ENCODE measurements around the gene ATP6V1F. TPM values are rescaled to one million over a fixed set of nuclear protein-coding genes. Genes with fewer than 3 reads are reported as not detected.

Gene ATP6V1F
- total and polyA plus RNA-seq, 5 donors from 2014 or later, result 67.9 to 361 (median 331) TPM

DNA sequence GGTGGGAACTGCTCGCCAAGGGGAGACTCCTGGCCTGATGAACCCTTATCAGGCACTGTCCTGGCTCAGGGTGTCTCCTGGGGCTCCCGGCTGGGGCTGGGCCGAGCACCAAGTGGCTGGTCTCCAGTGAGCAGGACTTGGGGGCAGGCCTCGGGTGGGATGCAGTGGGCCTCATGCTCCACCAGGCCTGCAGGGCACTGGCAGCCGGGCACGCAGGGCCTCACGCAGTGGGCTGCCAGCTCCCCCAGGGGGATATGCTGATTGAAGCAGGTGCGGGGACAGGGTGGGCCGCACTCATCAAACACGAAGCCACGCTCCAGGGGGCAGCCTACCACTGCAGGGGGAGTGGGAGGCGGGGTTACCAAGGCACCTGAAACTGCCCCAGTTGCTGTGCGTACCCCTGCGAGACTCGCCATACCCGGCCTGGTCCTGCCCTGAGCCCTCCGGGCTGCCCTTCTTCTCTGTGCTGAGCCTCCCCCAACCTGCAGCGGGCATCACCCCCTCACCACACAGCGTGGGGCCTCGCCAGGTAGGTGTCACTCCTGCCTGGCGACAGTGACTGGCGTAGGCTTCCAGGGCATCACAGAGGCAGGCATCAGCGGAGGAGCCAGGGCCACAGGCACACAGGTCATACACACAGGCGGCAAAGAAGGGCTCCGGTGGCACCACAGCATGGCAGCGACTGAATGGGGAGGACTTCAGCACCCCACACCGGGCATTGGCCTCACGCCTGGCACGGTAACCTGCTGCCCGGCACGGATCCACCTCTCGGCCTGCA lies 14.5 kb downstream of the ATP6V1F start:
- H3K27me3 ChIP-seq (ENCODE audit: control insufficient read depth, insufficient read depth, low read length), result no peaks in the 10 kb centered on the region
- Mint-ChIP-seq H3K4me3 (no peak overlapping the region), H3K27me3 (peaks cover under 1% of the 10 kb centered on the region), H3K4me1 (no peaks in the 10 kb centered on the region), H3K9me3 (peaks cover 0 to 2% (median 0%) of the 10 kb centered on the region in 7 donors), H3K36me3 (no peaks in the 10 kb centered on the region), H3K27ac (no peak overlapping the region)
- DNase-seq (no peak), ATAC-seq (ENCODE audit: low read depth in 2 of 2) (no peak)
- no peak overlapping the region for H3K4me3 ChIP-seq (ENCODE audit: low read depth, low read length)
- H3K4me1 ChIP-seq (ENCODE audit: control insufficient read depth, insufficient read depth, low read length, poor library complexity, severe bottlenecking), result no peaks in the 10 kb centered on the region
- no peak overlapping the region for H3K27ac ChIP-seq (ENCODE audit: insufficient read depth, low read length, poor library complexity, severe bottlenecking)
- H3K36me3 ChIP-seq (ENCODE audit: control insufficient read depth, insufficient read depth, low read length), result no peaks in the 10 kb centered on the region
- H3K9me3 ChIP-seq (ENCODE audit: control insufficient read depth in 2 of 2, low read length in 2 of 2), result no peaks in the 10 kb centered on the region

DNA sequence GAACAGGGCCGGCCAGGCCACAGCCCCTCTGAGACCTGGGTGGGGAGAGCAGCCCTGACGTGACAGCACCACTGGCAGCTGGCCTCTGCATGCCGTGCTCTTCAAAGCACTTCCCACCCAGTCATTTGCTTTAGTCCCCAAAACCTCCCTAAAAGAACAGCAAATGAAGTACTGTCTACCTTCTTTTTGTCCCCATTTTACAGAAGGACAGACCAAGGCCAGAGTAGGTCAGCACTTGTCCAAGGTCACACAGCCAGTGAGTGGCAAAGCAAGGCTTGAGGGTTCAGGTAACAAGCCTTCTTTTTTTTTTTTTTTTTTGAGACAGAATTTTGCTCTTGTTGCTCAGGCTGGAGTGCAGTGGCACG lies 15.1 kb downstream of the ATP6V1F start:
- no peak overlapping the region for H3K4me3 Mint-ChIP-seq
- peaks cover 0 to 2% (median 0%) of the 10 kb centered on the region in 7 donors for H3K9me3 Mint-ChIP-seq
- no peaks in the 10 kb centered on the region for H3K36me3 Mint-ChIP-seq
- H3K27ac ChIP-seq (ENCODE audit: insufficient read depth, low read length, poor library complexity, severe bottlenecking), result no peak overlapping the region
- H3K27me3 ChIP-seq (ENCODE audit: control insufficient read depth, insufficient read depth, low read length), result no peaks in the 10 kb centered on the region
- no peak overlapping the region for H3K27ac Mint-ChIP-seq
- DNase-seq (no peak), ATAC-seq (ENCODE audit: low read depth in 2 of 2) (no peak)
- no peaks in the 10 kb centered on the region for H3K4me1 Mint-ChIP-seq
- no peaks in the 10 kb centered on the region for H3K27me3 Mint-ChIP-seq
- no peaks in the 10 kb centered on the region for H3K4me1 ChIP-seq (ENCODE audit: control insufficient read depth, insufficient read depth, low read length, poor library complexity, severe bottlenecking)
- no peaks in the 10 kb centered on the region for H3K9me3 ChIP-seq (ENCODE audit: control insufficient read depth in 2 of 2, low read length in 2 of 2)
- no peaks in the 10 kb centered on the region for H3K36me3 ChIP-seq (ENCODE audit: control insufficient read depth, insufficient read depth, low read length)
- no peak overlapping the region for H3K4me3 ChIP-seq (ENCODE audit: low read depth, low read length)

DNA sequence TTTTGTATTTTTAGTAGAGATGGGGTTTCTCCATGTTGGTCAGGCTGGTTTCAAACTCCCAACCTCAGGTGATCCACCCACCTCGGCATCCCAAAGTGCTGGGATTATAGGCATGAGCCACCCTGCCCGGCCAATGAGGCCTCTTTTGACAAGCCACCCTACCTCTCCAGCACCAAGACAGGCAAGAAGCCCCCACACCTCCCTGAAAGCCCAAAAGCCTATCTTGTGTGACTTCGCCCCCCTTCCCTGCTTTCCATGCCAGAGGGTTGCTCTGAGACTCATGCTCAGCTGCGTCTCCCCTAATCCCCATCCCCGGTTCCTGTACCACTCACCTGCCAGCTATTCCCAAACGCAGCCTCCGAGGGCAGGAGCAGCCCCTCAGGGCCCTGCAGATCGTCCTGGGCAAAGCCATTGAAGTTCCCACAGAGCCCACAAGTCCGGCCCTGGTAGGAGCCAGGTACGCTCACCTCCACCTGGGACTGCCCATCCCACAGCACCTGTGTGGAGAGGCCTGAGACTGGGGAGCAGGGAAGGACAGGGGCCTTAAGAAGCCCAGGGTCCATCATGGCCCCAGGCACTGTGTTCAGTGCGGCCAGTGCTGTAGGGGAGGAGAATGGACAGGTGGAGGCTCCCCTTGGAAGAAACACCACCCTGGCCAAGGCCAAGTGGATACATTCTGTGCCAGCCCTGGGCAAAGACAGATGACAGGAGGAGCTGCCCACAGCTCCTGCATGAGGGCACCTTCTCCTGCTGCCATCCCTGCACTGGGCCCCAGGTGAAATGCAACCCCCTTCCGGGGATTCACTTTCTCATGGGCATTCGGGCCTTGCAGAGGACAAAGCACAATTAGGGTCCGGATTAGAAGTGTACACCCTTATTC lies 15.8 kb downstream of the ATP6V1F start:
- Histone ChIP-seq H3K4me1 (ENCODE audit: control insufficient read depth, insufficient read depth, low read length, poor library complexity, severe bottlenecking) (no peaks in the 10 kb centered on the region), H3K4me3 (ENCODE audit: low read depth, low read length) (no peak overlapping the region), H3K36me3 (ENCODE audit: control insufficient read depth, insufficient read depth, low read length) (no peaks in the 10 kb centered on the region), H3K9me3 (ENCODE audit: control insufficient read depth in 2 of 2, low read length in 2 of 2) (no peaks in the 10 kb centered on the region), H3K27me3 (ENCODE audit: control insufficient read depth, insufficient read depth, low read length) (no peaks in the 10 kb centered on the region), H3K27ac (ENCODE audit: insufficient read depth, low read length, poor library complexity, severe bottlenecking) (no peak overlapping the region)
- H3K36me3 Mint-ChIP-seq, result no peaks in the 10 kb centered on the region
- H3K27ac Mint-ChIP-seq, result peak overlapping the region in 1 of 3 donors; percentile 9
- peak overlapping the region in 1 of 4 donors; percentile 92 for H3K4me3 Mint-ChIP-seq
- no peaks in the 10 kb centered on the region for H3K27me3 Mint-ChIP-seq
- no peak for DNase-seq
- H3K4me1 Mint-ChIP-seq, result no peaks in the 10 kb centered on the region
- H3K9me3 Mint-ChIP-seq, result peaks cover 0 to 2% (median 0%) of the 10 kb centered on the region in 7 donors
- no peak for ATAC-seq (ENCODE audit: low read depth in 2 of 2)

DNA sequence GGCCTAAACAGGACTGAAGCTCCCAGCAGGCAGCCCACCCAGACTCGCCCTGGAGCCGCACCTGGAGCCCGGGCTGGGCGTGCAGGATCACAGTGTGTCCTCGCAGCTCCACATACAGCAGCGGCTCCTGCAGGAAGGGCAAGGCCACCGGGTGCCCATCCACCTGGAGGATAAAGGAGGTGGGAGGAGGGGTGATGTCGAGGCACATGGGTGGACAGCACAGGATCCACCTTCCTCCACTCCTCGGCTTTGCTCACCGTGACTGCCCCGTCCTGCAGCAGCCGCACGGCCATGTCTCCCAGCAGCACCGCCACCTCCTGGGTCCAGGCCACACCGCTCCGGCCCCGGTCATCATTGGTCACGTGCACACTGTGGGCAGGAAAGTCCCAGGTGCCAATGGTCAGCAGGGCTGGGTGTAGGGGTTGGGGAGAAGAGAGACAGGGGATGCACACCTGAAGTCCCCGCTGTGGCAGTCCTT lies 16.8 kb downstream of the ATP6V1F start:
- Mint-ChIP-seq H3K9me3 (peaks cover 0 to 2% (median 0%) of the 10 kb centered on the region in 7 donors), H3K27ac (no peak overlapping the region), H3K27me3 (no peaks in the 10 kb centered on the region), H3K36me3 (no peaks in the 10 kb centered on the region), H3K4me1 (no peaks in the 10 kb centered on the region), H3K4me3 (no peak overlapping the region)
- Histone ChIP-seq H3K36me3 (ENCODE audit: control insufficient read depth, insufficient read depth, low read length) (no peaks in the 10 kb centered on the region), H3K27me3 (ENCODE audit: control insufficient read depth, insufficient read depth, low read length) (no peaks in the 10 kb centered on the region), H3K27ac (ENCODE audit: insufficient read depth, low read length, poor library complexity, severe bottlenecking) (no peak overlapping the region), H3K4me3 (ENCODE audit: low read depth, low read length) (no peak overlapping the region), H3K4me1 (ENCODE audit: control insufficient read depth, insufficient read depth, low read length, poor library complexity, severe bottlenecking) (no peaks in the 10 kb centered on the region), H3K9me3 (ENCODE audit: control insufficient read depth in 2 of 2, low read length in 2 of 2) (no peaks in the 10 kb centered on the region)
- DNase-seq (no peak), ATAC-seq (ENCODE audit: low read depth in 2 of 2) (no peak)

DNA sequence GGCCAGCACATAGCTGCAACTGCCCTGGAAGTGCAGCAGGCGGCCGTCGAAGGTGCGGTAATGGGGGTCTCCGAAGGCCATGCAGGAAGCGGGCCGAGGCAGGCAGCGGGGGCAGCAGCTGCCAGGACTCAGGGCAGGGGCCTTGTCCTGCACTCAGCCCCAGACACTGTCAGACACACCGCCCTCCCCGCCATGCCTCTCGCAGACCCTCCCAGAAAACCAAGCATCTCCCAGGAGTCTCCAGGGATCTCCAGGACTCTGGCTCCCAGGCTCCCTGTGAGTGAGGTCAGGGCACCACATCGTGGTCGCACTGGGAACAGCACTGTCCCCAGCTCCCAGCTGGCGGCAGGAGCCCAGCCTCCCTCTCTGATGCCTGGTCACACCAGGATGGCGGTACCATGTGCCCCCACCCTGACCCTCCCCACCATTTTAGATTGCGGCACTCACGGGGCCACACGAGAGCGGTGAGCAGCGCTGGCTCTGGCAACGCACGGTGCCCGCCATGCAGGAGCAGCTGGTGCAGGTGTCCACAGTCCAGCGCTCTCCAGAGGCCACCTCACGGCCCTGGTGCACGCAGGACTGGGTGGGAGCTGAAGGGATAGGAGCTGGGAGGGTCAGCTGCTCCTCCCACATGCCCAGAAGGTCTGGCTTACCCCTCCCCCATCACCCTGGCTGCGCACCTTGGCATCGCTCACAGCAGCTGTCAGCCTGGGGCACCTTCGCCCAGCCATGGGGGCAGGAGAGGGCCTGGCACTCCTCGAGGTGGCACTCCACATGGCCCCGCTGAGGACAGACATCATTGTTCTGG lies 17.5 kb downstream of the ATP6V1F start:
- DNase-seq (no peak), ATAC-seq (ENCODE audit: low read depth in 2 of 2) (no peak)
- H3K4me3 Mint-ChIP-seq, result no peak overlapping the region
- H3K9me3 ChIP-seq (ENCODE audit: control insufficient read depth in 2 of 2, low read length in 2 of 2), result no peaks in the 10 kb centered on the region
- H3K4me1 ChIP-seq (ENCODE audit: control insufficient read depth, insufficient read depth, low read length, poor library complexity, severe bottlenecking), result no peaks in the 10 kb centered on the region
- peaks cover 0 to 2% (median 0%) of the 10 kb centered on the region in 7 donors for H3K9me3 Mint-ChIP-seq
- no peaks in the 10 kb centered on the region for H3K27me3 ChIP-seq (ENCODE audit: control insufficient read depth, insufficient read depth, low read length)
- no peaks in the 10 kb centered on the region for H3K4me1 Mint-ChIP-seq
- H3K36me3 ChIP-seq (ENCODE audit: control insufficient read depth, insufficient read depth, low read length), result no peaks in the 10 kb centered on the region
- H3K36me3 Mint-ChIP-seq, result no peaks in the 10 kb centered on the region
- no peak overlapping the region for H3K27ac ChIP-seq (ENCODE audit: insufficient read depth, low read length, poor library complexity, severe bottlenecking)
- no peaks in the 10 kb centered on the region for H3K27me3 Mint-ChIP-seq
- H3K4me3 ChIP-seq (ENCODE audit: low read depth, low read length), result no peak overlapping the region
- peak overlapping the region in 1 of 3 donors; percentile 56 for H3K27ac Mint-ChIP-seq

DNA sequence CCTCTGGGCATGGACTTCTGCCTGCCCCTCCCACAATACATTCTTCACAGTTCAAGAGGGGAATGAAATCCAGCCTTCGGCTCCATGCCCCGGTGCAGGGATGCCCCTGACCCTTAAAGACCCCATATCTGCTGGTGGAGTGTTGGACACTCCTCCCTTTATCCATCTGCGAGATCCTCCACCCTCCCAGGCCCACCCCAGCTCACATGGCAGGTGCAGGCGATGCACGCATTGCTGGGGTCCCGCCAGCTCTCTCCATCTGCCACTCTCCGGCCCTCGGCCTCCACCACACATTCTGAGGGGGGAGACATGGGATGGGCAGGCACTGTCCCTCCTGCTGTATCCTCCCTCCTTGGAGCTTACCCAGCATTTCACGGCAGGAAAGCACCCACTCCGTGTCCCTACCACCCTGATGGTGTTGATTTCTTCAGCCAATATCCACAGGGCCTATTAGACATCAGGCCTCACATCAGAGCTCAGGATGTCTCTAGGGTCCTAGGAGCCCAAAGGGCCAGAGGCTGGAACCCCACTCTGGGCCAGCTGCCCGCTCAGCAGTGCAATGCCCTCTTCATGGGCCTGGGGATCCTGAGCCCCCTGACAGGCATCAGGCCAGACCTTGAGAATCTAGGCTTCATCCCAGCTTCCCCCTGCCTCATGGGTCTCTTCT lies 18.3 kb downstream of the ATP6V1F start:
- no peaks in the 10 kb centered on the region for H3K27me3 ChIP-seq (ENCODE audit: control insufficient read depth, insufficient read depth, low read length)
- H3K27me3 Mint-ChIP-seq, result no peaks in the 10 kb centered on the region
- ATAC-seq (ENCODE audit: low read depth in 2 of 2), result no peak
- H3K4me1 ChIP-seq (ENCODE audit: control insufficient read depth, insufficient read depth, low read length, poor library complexity, severe bottlenecking), result no peaks in the 10 kb centered on the region
- DNase-seq, result no peak
- H3K36me3 ChIP-seq (ENCODE audit: control insufficient read depth, insufficient read depth, low read length), result no peaks in the 10 kb centered on the region
- no peaks in the 10 kb centered on the region for H3K4me1 Mint-ChIP-seq
- no peak overlapping the region for H3K4me3 Mint-ChIP-seq
- no peak overlapping the region for H3K27ac ChIP-seq (ENCODE audit: insufficient read depth, low read length, poor library complexity, severe bottlenecking)
- H3K27ac Mint-ChIP-seq, result peak overlapping the region in 1 of 3 donors; percentile 25
- no peak overlapping the region for H3K4me3 ChIP-seq (ENCODE audit: low read depth, low read length)
- H3K9me3 ChIP-seq (ENCODE audit: control insufficient read depth in 2 of 2, low read length in 2 of 2), result no peaks in the 10 kb centered on the region
- H3K36me3 Mint-ChIP-seq, result no peaks in the 10 kb centered on the region
- H3K9me3 Mint-ChIP-seq, result peaks cover 0 to 2% (median 0%) of the 10 kb centered on the region in 7 donors

Data from CD4-positive, CD25-positive, alpha-beta regulatory T cell (primary cell).